GM18498 (cell line): ENCODE data around the gene TMEM179B.

ENCODE experiments used
- ATAC-seq: cut with Tn5 transposase; IDR thresholded peaks from one replicate; pipeline ENCODE4 v1.9.1; 2021; ENCODE audit warnings: mild to moderate bottlenecking, moderate library complexity; ENCODE audit not compliant: unreplicated experiment

The TMEM179B gene

DNA sequence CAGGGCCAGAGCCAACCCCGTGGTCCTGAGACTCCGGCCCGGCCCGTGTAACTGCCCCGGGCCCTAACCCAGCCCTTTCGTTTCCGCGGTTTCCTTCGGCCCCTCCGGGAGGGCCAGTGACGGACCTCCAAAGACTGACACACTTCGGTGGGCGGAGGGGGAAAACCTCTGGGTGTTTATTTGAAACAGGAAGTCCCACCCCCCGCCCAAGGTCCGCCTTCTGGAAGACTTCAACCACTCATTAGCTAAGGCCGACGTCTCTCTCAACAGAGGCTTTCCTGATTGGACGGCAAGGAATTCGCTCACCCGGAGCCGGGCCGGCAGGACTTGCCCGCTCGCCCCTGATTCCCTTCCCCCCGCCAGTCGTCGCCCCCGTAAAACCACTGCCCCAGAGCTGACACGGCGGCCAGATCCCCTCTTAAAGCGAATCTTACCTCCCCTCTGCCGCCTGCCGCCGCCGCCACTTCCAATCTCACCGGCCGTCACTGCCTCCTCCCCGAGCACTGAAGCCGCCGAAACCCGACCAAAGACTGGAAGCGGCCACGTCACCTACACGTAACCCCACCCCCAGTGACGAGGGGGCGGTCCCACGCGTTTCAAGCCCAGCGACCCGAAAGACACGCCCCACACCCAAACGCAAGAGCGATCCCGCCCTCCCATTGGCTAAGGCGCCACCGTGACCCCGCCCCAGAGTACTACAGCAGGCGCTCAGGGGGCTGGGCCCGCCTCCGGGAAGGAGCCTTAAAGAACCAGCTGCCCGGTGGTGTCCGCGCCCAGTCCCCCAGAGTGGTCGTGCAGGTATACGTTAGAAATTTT, 44.5 kb downstream of the TMEM179B start, which contains the start of gene STX5:
TSS of gene STX5 (minus strand) at position 532 of the 816 bp plus-strand sequence. CDS start 808 bp downstream, outside the sequence.
- ATAC-seq = peak; percentile 87

DNA sequence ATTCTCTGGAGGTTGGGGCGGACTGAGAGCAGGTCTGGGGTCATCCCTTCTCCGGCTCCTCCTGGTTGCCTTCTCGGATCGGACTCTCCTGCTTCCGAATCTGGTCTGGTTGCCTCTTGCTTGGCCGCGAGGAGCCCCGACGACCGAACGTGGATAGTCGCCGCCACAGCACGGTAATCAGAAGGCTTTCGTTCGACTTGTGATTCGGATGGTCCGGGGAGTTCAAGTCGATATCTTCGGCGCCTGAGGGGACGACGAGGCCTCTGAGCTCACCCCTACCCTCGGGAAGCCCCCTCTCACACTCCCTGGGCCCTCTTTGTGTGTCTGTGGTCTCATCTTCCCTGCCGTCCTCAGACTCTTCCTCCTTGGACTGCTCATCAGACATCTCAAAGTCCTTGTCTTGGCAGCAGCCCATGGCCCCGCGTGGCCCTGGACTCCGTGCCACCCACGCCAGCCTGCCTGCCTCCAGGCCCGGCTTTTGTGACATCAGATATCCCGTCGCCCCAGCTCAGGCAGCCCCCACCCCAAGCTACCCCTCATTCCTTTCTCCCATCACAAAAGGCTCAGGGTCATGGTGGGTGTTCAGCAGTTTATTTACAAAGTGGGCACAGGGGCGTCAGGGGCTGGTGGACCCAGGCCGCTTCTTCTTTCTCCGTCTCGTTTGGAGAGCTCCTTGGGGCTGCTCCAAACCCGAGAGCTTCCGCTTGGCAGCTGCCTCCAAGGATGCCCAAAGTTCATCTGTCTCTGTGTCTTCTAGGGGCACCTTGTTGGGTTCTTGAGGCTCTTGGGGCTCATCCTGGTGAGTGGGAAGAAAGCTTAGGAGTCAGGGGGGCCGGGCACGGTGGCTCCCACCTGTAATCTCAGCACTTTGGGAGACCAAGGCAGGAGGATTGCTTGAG, 45.4 kb downstream of the TMEM179B start, which contains the start of gene TEX54:
TSS of gene TEX54 (minus strand) at position 506 of the 899 bp plus-strand sequence.
- no peak for ATAC-seq

- ATAC-seq = no peak
Observed at GRCh38 chr11:62835336-62835735, 48.1 kb downstream of the TMEM179B start.

DNA sequence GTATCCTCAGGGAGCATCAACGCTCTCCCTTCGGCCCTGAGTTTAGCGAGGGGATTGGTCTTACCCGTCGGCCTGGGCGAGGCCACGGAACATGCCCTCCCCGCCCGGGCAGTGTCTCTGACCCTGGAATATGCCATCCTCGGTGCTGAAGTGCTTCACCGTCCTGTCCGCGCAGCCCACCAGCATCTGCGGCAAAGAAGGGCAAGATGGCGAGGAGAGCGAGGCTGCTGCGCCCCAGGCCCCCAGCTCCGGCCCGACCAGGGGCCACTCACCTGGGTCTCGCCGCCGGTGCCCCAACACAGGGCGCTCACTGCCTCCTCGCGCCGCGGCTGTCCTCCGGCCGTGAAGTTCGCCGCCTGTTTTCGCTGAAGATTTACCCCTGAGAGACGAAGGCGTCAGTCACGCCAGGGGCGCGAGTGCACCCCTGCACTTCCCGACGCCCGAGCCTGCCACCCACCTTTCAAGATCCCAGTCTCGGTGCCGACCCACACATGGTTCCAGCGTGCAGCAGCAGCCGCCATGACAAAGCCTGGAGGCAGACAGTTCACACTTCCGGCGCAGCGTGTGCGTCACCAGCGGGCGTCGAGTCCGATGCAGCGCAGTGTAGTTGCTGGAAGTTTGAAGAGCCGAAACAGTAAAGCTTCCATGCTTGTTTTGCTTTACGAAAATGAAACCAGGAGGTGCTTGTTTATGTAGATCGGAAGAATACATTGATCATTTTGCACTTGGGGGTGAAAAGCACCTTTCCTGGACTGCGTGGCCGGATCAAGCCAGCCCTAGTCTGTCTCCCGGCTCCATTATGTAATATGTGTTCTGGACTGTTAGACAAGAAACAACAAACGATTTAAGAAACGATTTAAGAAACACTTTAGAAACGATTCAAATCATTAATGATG, 52.1 kb downstream of the TMEM179B start, which contains the start of gene WDR74:
TSS of gene WDR74 (minus strand) at position 541 of the 896 bp plus-strand sequence. CDS start at position 521, 20 bp downstream.
- peak; percentile 50 for ATAC-seq
